GM18502 (cell line): ENCODE data around the gene TOPBP1.
"Not testable (repeated sequence)": the region's sequence is repeated elsewhere in the genome, so short reads cannot be mapped to it uniquely, and the experiment has no call there.

Experiments used
- ATAC-seq: cut with Tn5 transposase; IDR thresholded peaks from one replicate; pipeline ENCODE4 v1.9.1; 2021; ENCODE audit warnings: mild to moderate bottlenecking; ENCODE audit not compliant: unreplicated experiment, poor library complexity

Gene TOPBP1

GRCh38 chr3:133661454-133662277 lies at the start of gene TOPBP1:
TOPBP1 (minus strand) TSS chr3:133661941; CDS start chr3:133661127, 814 bp downstream.
- ATAC-seq = peak; percentile 89

DNA sequence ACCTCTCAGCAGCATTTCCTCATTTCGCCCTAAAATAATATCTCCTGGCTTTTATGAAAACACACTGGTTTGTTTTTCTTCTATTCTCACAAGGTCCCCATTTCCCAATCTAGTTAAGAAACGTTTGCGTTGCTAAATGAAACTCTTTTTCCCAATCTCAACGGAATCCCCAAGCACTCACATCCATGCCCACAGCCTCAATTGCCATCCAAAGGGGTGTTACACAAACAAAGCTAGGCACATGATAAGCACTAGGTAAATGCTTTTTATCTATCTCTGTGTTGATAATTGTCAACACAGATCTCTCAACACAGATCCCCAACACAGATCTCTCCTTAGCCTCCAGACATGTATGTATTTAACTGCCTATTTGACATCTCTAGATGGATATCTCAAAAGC lies 49.3 kb upstream of the TOPBP1 start:
- no peak for ATAC-seq

DNA sequence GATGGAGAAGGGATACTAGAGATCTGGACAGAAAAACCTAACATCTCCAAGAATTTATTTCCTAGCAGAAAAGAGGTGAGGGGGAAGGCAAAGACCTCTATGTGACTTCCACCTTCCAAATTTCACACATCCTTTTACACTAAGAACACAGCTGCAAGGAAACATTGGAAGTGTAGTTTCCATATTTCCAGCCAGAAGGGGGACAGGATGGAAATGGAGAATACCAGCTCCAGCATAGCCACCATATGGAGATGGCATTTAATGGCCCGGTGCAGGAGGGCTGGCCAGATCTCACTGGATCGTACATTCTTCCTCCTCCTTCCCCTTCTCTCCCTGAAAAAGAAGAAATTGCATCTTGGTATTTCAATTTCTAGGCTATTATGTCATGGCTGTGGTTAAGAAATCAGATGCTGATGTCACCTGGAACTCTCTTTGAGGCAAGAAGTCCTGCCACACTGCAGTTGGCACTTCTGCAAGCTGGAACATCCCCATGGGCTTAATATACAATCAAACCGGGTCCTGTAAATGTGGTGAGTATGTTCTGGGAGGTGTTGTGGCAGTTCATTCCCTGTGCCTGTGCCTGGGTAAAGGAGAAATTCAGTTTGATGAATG lies 47.5 kb upstream of the TOPBP1 start:
- no peak for ATAC-seq

DNA sequence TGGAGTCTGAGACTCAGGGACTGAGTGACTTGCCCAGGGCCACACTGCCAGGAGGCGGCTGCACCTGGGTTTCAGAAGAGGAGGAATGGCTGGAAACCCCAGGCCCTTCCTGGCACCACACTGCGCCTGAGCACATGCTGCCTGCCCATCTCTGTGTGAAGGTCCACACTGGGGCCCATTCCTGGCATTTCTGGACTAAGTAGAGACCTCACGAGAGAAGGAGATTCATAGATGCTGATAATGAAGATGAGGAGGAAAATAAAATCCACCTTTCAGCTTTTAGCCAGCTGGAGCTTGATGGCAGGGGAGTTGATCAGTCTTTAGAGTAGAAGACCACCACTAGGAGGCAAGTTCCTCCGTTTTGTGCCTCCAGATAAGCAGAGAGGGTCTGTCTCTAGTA lies 44.3 kb upstream of the TOPBP1 start:
- ATAC-seq = no peak

DNA sequence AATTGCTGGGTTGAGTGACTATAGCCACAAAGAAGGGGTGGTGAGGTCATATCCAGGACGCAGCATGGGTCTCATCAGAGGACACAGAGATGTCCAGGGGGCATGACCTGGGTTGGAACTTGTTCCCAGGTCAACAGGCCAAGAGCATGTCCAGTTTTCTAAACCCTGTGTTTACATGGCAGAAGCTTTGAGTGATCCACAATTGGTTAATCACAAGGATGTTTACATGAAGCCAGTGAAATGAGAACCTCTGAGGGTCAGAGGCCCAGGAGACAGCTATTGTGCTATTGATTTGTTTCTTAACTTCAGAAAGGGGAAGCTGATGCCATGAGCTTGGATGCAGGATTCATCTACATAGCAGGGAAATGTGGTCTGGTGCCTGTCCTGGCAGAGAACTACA lies 42.2 kb upstream of the TOPBP1 start:
- ATAC-seq = no peak

DNA sequence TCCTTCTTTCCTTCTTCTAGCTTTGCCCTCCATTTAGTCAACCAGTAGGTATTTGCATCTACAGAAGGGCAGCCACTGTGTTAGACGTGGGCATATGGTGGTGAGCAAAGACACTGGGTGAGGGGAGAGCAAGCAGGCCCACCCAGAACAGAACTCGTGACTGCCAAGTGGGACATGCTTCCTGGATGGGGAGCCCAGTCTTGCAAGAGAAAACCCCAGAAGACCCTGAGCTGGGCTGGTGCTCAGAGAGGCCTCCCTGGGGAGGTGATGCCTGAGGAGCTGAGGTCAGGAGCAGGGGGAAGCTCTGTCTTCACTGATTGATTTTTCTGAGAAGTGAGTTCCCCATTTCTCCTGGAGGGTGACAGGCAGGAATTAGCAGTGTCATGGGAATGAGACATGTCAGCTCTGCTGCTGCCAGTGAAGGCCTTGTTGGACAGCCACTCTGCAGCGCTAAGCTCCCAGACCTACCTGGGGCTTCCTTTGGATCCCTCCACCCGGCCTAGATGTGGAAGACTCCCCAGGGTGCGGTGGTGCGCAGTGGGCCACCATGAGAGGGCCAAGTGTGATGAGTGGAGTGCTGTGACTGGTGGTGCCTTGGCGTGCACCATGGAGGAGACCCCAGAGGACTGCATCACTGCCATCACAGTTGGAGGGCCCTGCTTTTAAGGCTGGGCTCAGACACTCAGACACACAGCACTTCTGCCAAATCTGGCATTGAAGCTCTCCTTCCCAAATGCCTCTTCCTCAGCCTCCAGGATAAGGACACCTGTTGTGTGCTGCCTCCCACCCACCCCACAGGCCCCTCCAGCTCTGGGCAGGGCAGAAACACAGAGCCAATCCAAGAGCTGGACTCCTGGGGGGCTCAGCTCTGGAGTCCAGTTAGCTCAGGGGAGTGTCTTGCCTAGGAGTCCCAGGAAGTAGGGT lies 40.0 kb upstream of the TOPBP1 start:
- no peak for ATAC-seq

GRCh38 chr3:133700351-133700750 lies 38.6 kb upstream of the TOPBP1 start:
- no peak for ATAC-seq

- no peak for ATAC-seq
Measured at GRCh38 chr3:133699903-133700302, 38.2 kb upstream of the TOPBP1 start.

- ATAC-seq = no peak
Measured at GRCh38 chr3:133699467-133699866, 37.7 kb upstream of the TOPBP1 start.

DNA sequence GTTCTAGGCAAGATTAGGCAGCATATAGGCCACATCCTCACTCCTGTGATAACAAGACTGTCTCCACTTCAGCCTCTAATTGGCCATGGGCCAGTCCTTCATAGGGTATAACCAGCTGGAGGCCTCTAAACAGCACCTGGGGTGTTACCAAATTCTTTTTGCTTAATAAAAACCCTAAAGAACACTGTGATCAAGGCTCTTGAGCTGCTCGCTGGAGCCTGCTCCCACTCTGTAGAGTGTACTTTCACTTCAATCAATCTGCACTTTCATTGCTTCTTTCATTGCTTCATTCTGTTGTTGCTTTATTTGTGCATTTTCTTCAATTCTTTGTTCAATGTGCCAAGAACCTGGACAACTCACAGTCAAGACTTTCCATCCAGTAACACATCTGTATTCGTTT lies 36.2 kb upstream of the TOPBP1 start:
- ATAC-seq = no peak

DNA sequence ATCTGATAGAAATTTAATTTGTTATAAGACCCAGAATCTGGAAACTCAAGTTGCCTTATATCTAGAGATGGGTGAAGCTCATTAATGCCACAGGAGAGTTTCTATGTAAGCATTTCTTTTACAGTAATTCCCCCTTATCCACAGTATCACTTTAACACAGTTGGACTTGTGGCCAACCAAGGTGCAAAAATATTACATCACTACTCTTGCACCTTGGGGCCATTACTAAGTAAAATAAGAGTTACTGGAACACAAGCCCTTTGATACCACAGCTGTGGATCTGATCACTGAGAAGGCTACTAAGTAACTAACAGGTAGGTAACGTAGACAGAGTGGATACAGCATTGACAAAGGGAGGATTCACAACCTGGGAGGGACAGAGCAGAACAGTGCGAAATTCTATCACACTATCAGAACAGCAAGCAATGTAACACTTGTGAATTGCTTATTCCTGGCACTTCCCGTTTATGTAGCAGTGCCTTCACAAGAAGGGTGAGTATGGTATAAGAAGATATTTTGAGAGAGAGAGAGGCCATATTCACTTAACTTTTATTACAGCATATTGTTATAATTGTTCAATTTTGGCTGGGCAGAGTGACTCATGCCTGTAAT lies 33.9 kb upstream of the TOPBP1 start:
- no peak for ATAC-seq

- ATAC-seq = no peak
Measured at GRCh38 chr3:133694288-133695268, 32.8 kb upstream of the TOPBP1 start.

DNA sequence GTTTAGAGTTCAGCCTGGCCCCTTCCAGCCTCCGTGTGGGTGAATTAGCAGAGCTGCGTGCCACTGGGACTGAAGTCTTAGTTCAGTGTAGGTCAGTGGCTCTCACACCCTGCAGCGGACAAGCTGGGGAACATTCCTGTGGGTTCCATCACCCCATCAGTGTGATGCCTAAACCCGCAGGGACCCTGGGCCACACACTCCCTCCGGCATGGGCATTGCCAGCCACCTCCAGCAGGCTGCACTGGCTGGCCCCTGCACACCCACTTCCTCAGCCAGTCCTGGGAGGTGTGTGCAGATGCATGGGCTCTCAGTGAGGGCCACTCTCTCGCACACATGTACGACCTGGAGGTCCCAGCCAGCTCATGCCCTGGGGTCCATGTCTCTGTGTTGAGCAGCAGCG lies 32.1 kb upstream of the TOPBP1 start:
- ATAC-seq = no peak

GRCh38 chr3:133692759-133693158 lies 31.0 kb upstream of the TOPBP1 start:
- no peak for ATAC-seq

DNA sequence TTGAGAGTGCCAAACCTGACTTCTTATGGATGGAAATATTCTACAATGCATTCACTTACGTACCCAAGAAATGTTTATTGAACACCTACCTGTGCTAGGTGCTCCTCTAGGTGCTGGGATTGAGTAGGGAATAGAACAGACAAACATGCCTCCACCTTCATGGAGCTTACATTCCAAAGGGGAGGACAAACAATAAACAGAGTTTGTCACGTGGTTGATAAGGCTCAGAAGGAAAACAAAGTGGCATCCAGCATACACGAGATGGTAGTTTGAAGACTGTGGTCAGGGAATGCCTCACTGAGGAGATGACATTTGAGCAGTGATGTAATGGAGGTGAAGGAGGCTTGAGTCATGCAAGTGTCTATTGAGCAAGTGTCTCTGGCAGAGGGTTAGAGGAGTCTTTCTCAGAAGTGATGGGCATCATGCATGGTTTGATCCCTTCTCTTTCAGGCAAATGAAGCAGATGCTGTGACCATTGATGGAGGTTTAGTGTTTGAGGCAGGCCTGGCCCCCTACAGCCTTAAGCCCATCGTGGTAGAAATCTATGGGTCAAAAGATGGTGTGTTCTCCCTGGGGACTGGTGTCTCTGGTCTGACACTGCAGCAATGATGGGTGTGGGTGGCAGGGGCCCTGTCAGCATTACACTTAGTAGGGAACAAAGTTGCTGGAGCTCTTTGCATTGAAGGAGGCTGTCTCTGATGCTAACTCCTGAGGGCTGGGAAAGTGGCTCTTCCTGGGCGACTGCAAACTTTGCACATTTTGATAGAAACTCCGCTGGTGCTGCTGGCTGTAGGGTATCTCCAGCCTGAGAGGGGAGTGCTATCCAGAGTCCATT lies 29.7 kb upstream of the TOPBP1 start:
- no peak for ATAC-seq

DNA sequence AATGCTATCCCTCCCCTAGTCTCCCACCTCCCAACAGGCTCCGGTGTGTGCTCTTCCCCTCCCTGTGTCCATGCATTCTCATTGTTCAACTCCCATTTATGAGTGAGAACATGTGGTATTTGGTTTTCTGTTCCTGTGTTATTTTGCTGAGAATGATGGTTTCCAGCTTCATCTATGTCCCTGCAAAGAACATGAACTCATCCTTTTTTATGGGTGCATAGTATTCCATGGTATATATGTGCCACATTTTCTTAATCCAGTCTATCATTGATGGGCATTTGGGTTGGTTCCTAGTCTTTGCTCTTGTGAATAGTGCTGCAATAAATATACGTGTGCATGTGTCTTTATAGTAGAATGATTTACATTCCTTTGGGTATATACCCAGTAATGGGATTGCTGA lies 16.3 kb upstream of the TOPBP1 start:
- not testable (repeated sequence) for ATAC-seq

DNA sequence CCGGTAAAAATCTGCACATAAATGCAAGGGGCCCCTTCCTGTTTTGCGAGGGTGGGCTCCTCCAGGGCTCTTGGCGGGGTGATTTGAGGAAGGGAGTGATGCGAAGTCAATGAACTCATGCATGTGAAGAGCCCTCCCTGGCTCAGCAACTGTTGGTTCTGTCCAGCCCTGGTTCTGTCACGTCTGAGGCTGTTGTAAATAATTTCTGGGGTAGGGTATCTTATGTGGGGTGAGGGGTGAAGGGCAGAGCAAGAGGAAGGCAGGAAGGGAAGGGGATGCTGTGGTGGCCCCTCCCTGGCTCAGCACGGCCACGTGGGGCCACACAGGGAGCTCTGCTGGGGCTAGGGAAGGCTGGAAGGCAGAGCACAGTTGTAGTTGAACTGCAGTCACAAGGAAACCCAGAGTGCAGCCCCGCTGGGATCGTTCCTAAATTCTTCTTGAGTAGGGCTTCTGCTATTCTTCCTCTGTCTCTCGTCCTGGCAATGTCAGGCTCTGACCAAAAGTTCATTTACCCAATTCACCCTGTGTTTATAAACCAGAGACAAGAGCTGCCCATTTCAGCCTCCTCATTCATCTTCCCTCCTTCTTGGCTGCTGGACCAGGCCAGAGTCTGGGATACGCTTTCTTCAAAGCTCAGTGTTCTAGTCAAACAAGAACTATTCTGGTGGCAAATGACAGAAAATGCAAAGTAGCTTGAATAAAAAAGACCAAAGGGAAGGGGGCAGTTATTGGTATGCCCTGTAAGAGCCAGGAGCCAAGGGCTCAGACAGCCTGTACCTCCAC lies 14.8 kb upstream of the TOPBP1 start:
- no peak for ATAC-seq
